ENCODE results near the gene SNX25. TPM values are rescaled to one million over a fixed set of nuclear protein-coding genes. Genes with fewer than 3 reads are reported as not detected.

SNX25 gene
- total and polyA plus RNA-seq, 2 experiments from 2014 or later: 6.9 to 25.0 TPM

GRCh38 chr4:185225940-185226339, 16.5 kb downstream of the SNX25 start (continued):
- TF ChIP-seq ZNF462 (CRISPR knock-in tag; IDR thresholded peaks at IDR 0.05) (no peak), POLR2AphosphoS5 (IDR thresholded peaks at IDR 0.05; ENCODE audit: low read depth) (no peak), NANOG (IDR thresholded peaks at IDR 0.05; ENCODE audit: borderline replicate concordance) (no peak), CTCF (conservative IDR thresholded peaks at IDR 0.05; ENCODE audit: low read depth in 2 of 2) (no peak), EZH2phosphoT487 (IDR thresholded peaks at IDR 0.05; ENCODE audit: unreplicated experiment) (no peak), CREB1 (CRISPR knock-in tag; IDR thresholded peaks at IDR 0.05; ENCODE audit: low read depth) (no peak)

GRCh38 chr4:185227131-185227551, 17.7 kb downstream of the SNX25 start:
- no peaks in the 10 kb centered on the region for H3K9me3 Mint-ChIP-seq
- H3K79me2 ChIP-seq (replicated peaks; ENCODE audit: insufficient read depth): peaks cover 70% of the 10 kb centered on the region
- no peak overlapping the region for H3K4me3 Mint-ChIP-seq
- no peak overlapping the region for H3K27ac ChIP-seq (ENCODE audit: low read depth)
- no peak overlapping the region for H3K4me2 ChIP-seq
- DNase-seq (ENCODE audit: low spot score) (peak; percentile 41), ATAC-seq (peak; percentile 62)
- H4K20me1 ChIP-seq (replicated peaks; ENCODE audit: insufficient read depth): no peaks in the 10 kb centered on the region; the same call in 1 of the 2 replicates
- H3K36me3 ChIP-seq (ENCODE audit: insufficient read depth): no peaks in the 10 kb centered on the region
- H3K9me2 ChIP-seq (ENCODE audit: insufficient read depth): no peaks in the 10 kb centered on the region
- no peak overlapping the region for H2AFZ ChIP-seq
- no peak overlapping the region for H3K27ac Mint-ChIP-seq
- no peak for TF ChIP-seq ZNF114 (CRISPR knock-in tag; IDR thresholded peaks at IDR 0.05)
- TF ChIP-seq CTCF (conservative IDR thresholded peaks at IDR 0.05; ENCODE audit: low read depth in 2 of 2): peak; percentile 22 to 45; a peak in 3 of 4 replicates
- 0 out of 2 replicates have a peak, but pooled peaks cover 6% of the 10 kb centered on the region for H3F3A ChIP-seq (replicated peaks; ENCODE audit: low read depth)
- H3K27me3 Mint-ChIP-seq (ENCODE audit: insufficient read depth, low read depth, poor library complexity): no peaks in the 10 kb centered on the region
- no peaks in the 10 kb centered on the region for H3K4me1 ChIP-seq (ENCODE audit: insufficient read depth)
- peaks cover 2% of the 10 kb centered on the region; the same call in 2 of the 3 replicates for H3K4me1 Mint-ChIP-seq
- H3K36me3 Mint-ChIP-seq (ENCODE audit: low read depth): no peaks in the 10 kb centered on the region
- H3K27me3 ChIP-seq (ENCODE audit: insufficient read depth): no peaks in the 10 kb centered on the region
- H3K4me3 ChIP-seq: no peak overlapping the region

All from GM23338 (cell line).